HL-60/S4 (cell line): ENCODE results near the gene ABCB9.
"Not testable (repeated sequence)": the region's sequence is repeated elsewhere in the genome, so short reads cannot be mapped to it uniquely, and the experiment has no call there.

Experiments used
- in situ Hi-C: fragments of 300-500 bp; cut with MboI; formaldehyde crosslinking; loops from 2 replicates; pipeline ENCODE4 v1.14.3; 2022; ENCODE audit warnings: low sequenced_read_pairs

Gene ABCB9

GRCh38 chr12:122965851-122966742 is at the start of gene ABCB9:
TSS of gene ABCB9 (minus strand) at chr12:122966463. CDS start at chr12:122960235, 6,228 bp downstream.
- in situ Hi-C loops, result no loop called here

- in situ Hi-C loops, result not testable (repeated sequence)
Observed at GRCh38 chr12:123014473-123014872, 48.2 kb upstream of the ABCB9 start.

GRCh38 chr12:123013185-123014095 is 47.2 kb upstream of the ABCB9 start:
- in situ Hi-C loops, result no loop called here

- in situ Hi-C loops, result no loop called here
Observed at GRCh38 chr12:123011701-123012100, 45.4 kb upstream of the ABCB9 start.

- in situ Hi-C loops, result no loop called here
Observed at GRCh38 chr12:123010681-123011080, 44.4 kb upstream of the ABCB9 start.

- in situ Hi-C loops, result no loop called here
Observed at GRCh38 chr12:123010110-123010509, 43.8 kb upstream of the ABCB9 start.

GRCh38 chr12:123006977-123007376 is 40.7 kb upstream of the ABCB9 start:
- in situ Hi-C loops, result no loop called here

GRCh38 chr12:123005081-123005626 is 38.9 kb upstream of the ABCB9 start:
- in situ Hi-C loops, result no loop called here

- in situ Hi-C loops, result no loop called here
Observed at GRCh38 chr12:123004287-123004686, 38.0 kb upstream of the ABCB9 start.

- in situ Hi-C loops, result no loop called here
Observed at GRCh38 chr12:123003257-123003656, 37.0 kb upstream of the ABCB9 start.

GRCh38 chr12:123001464-123001863 is 35.2 kb upstream of the ABCB9 start:
- in situ Hi-C loops, result no loop called here

- in situ Hi-C loops, result no loop called here
Observed at GRCh38 chr12:123000578-123000977, 34.3 kb upstream of the ABCB9 start.

GRCh38 chr12:122999986-123000420 is 33.7 kb upstream of the ABCB9 start:
- in situ Hi-C loops, result no loop called here

- in situ Hi-C loops, result no loop called here
Observed at GRCh38 chr12:122999196-122999946, 33.1 kb upstream of the ABCB9 start.

- in situ Hi-C loops, result no loop called here
Observed at GRCh38 chr12:122998316-122998715, 32.1 kb upstream of the ABCB9 start.

GRCh38 chr12:122997343-122998250 is 31.3 kb upstream of the ABCB9 start:
- in situ Hi-C loops, result no loop called here

GRCh38 chr12:122996621-122997342 is 30.5 kb upstream of the ABCB9 start:
- in situ Hi-C loops, result no loop called here

- in situ Hi-C loops, result no loop called here
Observed at GRCh38 chr12:122996188-122996601, 29.9 kb upstream of the ABCB9 start.
